IMR-90 (cell line): ENCODE results near the gene NCOA3. TPM values are rescaled to one million over a fixed set of nuclear protein-coding genes. Genes with fewer than 3 reads are reported as not detected.

Experiments used
- ATAC-seq: fragments of 200-7000 bp; cut with Tn5 transposase; 2 replicates; pipeline ENCODE4 v1.9.1; 2020; ENCODE audit warnings: low read depth, mild to moderate bottlenecking, moderate library complexity
- BruUV-seq: library from RNA; stranded (reverse); fragments of 400-500 nt; replicated peaks from 2 replicates; lab custom pipeline; 2021; lab: Mats Ljungman, UMichigan
- CTCF ChIA-PET: fragments of 300-600 bp; formaldehyde crosslinking; extraction: SDS; loops from one replicate; lab custom pipeline; 2021; ENCODE audit warnings: antibody characterized with exemption; lab: Yijun Ruan, JAX
- POLR2A ChIA-PET: fragments of 300-600 bp; sonication (Branson Sonifier 250); formaldehyde crosslinking; loops from one replicate; lab custom pipeline; 2022; ENCODE audit warnings: antibody characterized with exemption; ENCODE audit not compliant: unreplicated experiment; lab: Charles Lee
- DNase-seq: peaks from one replicate; pipeline ENCODE4 v3.0.0; 2013
- H2AFZ ChIP-seq: replicated peaks from 2 replicates; pipeline ENCODE3; 2013; ENCODE audit warnings: low read length, mild to moderate bottlenecking; ENCODE audit not compliant: poor library complexity
- H2AK5ac ChIP-seq: 2 replicates; pipeline ENCODE4 v1.6.1; 2013; ENCODE audit warnings: low read depth, low read length, inconsistent platforms
- H2AK9ac ChIP-seq: replicated peaks from 2 replicates; pipeline ENCODE3; 2013; ENCODE audit warnings: mild to moderate bottlenecking, low read depth, low read length, moderate library complexity; ENCODE audit not compliant: poor library complexity
- H2BK120ac ChIP-seq: 2 replicates; pipeline ENCODE4 v1.6.1; 2013; ENCODE audit warnings: low read depth, low read length, inconsistent platforms
- H2BK15ac ChIP-seq: 3 replicates; pipeline ENCODE4 v1.6.1; 2013; ENCODE audit warnings: low read depth, low read length, inconsistent platforms
- H2BK20ac ChIP-seq: 2 replicates; pipeline ENCODE4 v1.6.1; 2013; ENCODE audit warnings: low read depth, mild to moderate bottlenecking, inconsistent platforms, low read length, moderate library complexity
- H2BK5ac ChIP-seq: 2 replicates; pipeline ENCODE4 v1.6.1; 2013; ENCODE audit warnings: mild to moderate bottlenecking, low read depth, low read length, inconsistent platforms; ENCODE audit not compliant: poor library complexity, severe bottlenecking
- H3K14ac ChIP-seq: replicated peaks from 2 replicates; pipeline ENCODE4 v1.6.1; 2013; ENCODE audit warnings: low read depth, low read length, inconsistent platforms
- H3K18ac ChIP-seq: 2 replicates; pipeline ENCODE4 v1.6.1; 2013; ENCODE audit warnings: low read depth, low read length, control low read depth
- H3K23ac ChIP-seq: 2 replicates; pipeline ENCODE4 v1.6.1; 2013; ENCODE audit warnings: low read depth, low read length, inconsistent platforms
- H3K27ac ChIP-seq: 2 replicates; pipeline ENCODE4 v1.5.1; 2013; ENCODE audit warnings: mild to moderate bottlenecking, control low read depth, low read length; ENCODE audit not compliant: insufficient read depth
- H3K27me3 ChIP-seq: 2 replicates; pipeline ENCODE4 v1.6.1; 2013; ENCODE audit warnings: low read length; ENCODE audit not compliant: control insufficient read depth, insufficient read depth
- H3K36me3 ChIP-seq: 2 replicates; pipeline ENCODE4 v1.6.1; 2013; ENCODE audit warnings: low read length, mixed read lengths; ENCODE audit not compliant: control insufficient read depth, insufficient read depth
- H3K4ac ChIP-seq: 2 replicates; pipeline ENCODE4 v1.6.1; 2013; ENCODE audit warnings: low read depth, low read length, inconsistent platforms
- H3K4me1 ChIP-seq: 2 replicates; pipeline ENCODE4 v1.6.1; 2013; ENCODE audit warnings: low read length, mixed read lengths; ENCODE audit not compliant: control insufficient read depth, insufficient read depth
- H3K4me2 ChIP-seq: 2 replicates; pipeline ENCODE4 v1.6.1; 2013; ENCODE audit warnings: low read depth, mild to moderate bottlenecking, control low read depth, low read length, moderate library complexity
- H3K4me3 ChIP-seq: 2 replicates; pipeline ENCODE4 v1.5.1; 2013; ENCODE audit warnings: low read depth, mild to moderate bottlenecking, control low read depth, low read length, moderate library complexity; ENCODE audit not compliant: insufficient read depth
- H3K56ac ChIP-seq: 2 replicates; pipeline ENCODE4 v1.6.1; 2013; ENCODE audit warnings: low read length, inconsistent platforms; ENCODE audit not compliant: insufficient read depth; ENCODE audit errors: extremely low read depth
- H3K79me1 ChIP-seq, 2 experiments: 2 replicates each; pipeline ENCODE4 v1.6.1; 2013; ENCODE audit warnings: low read length in 2 of 2, inconsistent platforms in 1 of 2, low read depth in 1 of 2
- H3K9ac ChIP-seq: 2 replicates; pipeline ENCODE4 v1.6.1; 2013; ENCODE audit warnings: low read depth, low read length, control low read depth
- H3K9me1 ChIP-seq: 2 replicates; pipeline ENCODE4 v1.6.1; 2013; ENCODE audit warnings: low read length, inconsistent platforms; ENCODE audit not compliant: insufficient read depth
- H3K9me3 ChIP-seq: 2 replicates; pipeline ENCODE4 v1.6.1; 2013; ENCODE audit warnings: low read length; ENCODE audit not compliant: control insufficient read depth, insufficient read depth
- H4K20me1 ChIP-seq: 2 replicates; pipeline ENCODE4 v1.6.1; 2013; ENCODE audit warnings: low read length, inconsistent platforms; ENCODE audit not compliant: insufficient read depth
- H4K5ac ChIP-seq: 2 replicates; pipeline ENCODE4 v1.6.1; 2013; ENCODE audit warnings: mild to moderate bottlenecking, low read depth, low read length, control low read depth
- H4K8ac ChIP-seq, 2 experiments: 2 replicates each; pipeline ENCODE4 v1.6.1; 2013; ENCODE audit warnings: low read depth in 2 of 2, low read length in 2 of 2, control low read depth in 1 of 2, inconsistent platforms in 1 of 2
- H4K91ac ChIP-seq: 2 replicates; pipeline ENCODE4 v1.6.1; 2013; ENCODE audit warnings: low read depth, low read length, inconsistent platforms; ENCODE audit not compliant: insufficient read depth
- BHLHE40 ChIP-seq: fragments of 150-350 bp; IDR thresholded peaks from 2 replicates; pipeline ENCODE4 v1.6.1; 2016; ENCODE audit warnings: mild to moderate bottlenecking, low read depth, low read length
- CEBPB ChIP-seq: IDR thresholded peaks from 2 replicates; pipeline ENCODE4 v1.6.1; 2012; ENCODE audit warnings: low read depth, low read length, improper control_type of control experiment
- CHD1 ChIP-seq: IDR thresholded peaks from 2 replicates; pipeline ENCODE4 v1.6.1; 2012; ENCODE audit warnings: low read depth, low read length, improper control_type of control experiment
- CTCF ChIP-seq: conservative IDR thresholded peaks from 2 replicates; pipeline ENCODE4 v1.5.1; 2012; ENCODE audit warnings: mild to moderate bottlenecking, low read depth, low read length, improper control_type of control experiment
- ELK1 ChIP-seq: fragments of 150-350 bp; IDR thresholded peaks from 2 replicates; pipeline ENCODE4 v1.6.1; 2016; ENCODE audit warnings: low read depth, mild to moderate bottlenecking, low read length, moderate library complexity, borderline replicate concordance
- FOS ChIP-seq: fragments of 150-350 bp; IDR thresholded peaks from 2 replicates; pipeline ENCODE4 v1.6.1; 2016; ENCODE audit warnings: low read depth, low read length
- MAFK ChIP-seq: IDR thresholded peaks from 2 replicates; pipeline ENCODE4 v1.6.1; 2012; ENCODE audit warnings: low read depth, low read length, improper control_type of control experiment
- MAZ ChIP-seq: IDR thresholded peaks from 2 replicates; pipeline ENCODE4 v1.6.1; 2012; ENCODE audit warnings: low read depth, mild to moderate bottlenecking, low read length, improper control_type of control experiment, moderate library complexity, borderline replicate concordance
- MXI1 ChIP-seq: IDR thresholded peaks from 2 replicates; pipeline ENCODE4 v1.6.1; 2012; ENCODE audit warnings: low read depth, mild to moderate bottlenecking, low read length, moderate library complexity, borderline replicate concordance
- NFE2L2 ChIP-seq: fragments of 150-350 bp; IDR thresholded peaks from 2 replicates; pipeline ENCODE4 v1.6.1; 2016; ENCODE audit warnings: low read depth, mild to moderate bottlenecking, low read length
- POLR2A ChIP-seq: IDR thresholded peaks from 2 replicates; pipeline ENCODE4 v1.6.1; 2012; ENCODE audit warnings: mild to moderate bottlenecking, low read depth, low read length
- RAD21 ChIP-seq: IDR thresholded peaks from 2 replicates; pipeline ENCODE4 v1.6.1; 2012; ENCODE audit warnings: low read length, improper control_type of control experiment
- RCOR1 ChIP-seq: IDR thresholded peaks from 2 replicates; pipeline ENCODE4 v1.6.1; 2012; ENCODE audit warnings: mild to moderate bottlenecking, low read length, improper control_type of control experiment; ENCODE audit not compliant: insufficient replicate concordance
- RFX5 ChIP-seq: IDR thresholded peaks from 2 replicates; pipeline ENCODE4 v1.8.0; 2012; ENCODE audit warnings: low read depth, mild to moderate bottlenecking, low read length, moderate library complexity
- SMC3 ChIP-seq: fragments of 150-350 bp; IDR thresholded peaks from 2 replicates; pipeline ENCODE4 v1.6.1; 2016; ENCODE audit warnings: low read depth, mild to moderate bottlenecking, antibody characterized with exemption, low read length, moderate library complexity
- USF2 ChIP-seq: fragments of 150-350 bp; IDR thresholded peaks from 2 replicates; pipeline ENCODE4 v1.6.1; 2017; ENCODE audit warnings: mild to moderate bottlenecking, antibody characterized with exemption, low read length, low read depth
- WGBS, 2 experiments: methylation state at CpG; one replicate each; pipeline versions ENCODE4 v1.1.5 to v1.1.7; 2013; ENCODE audit warnings: missing lambda C conversion rate in 2 of 2; ENCODE audit not compliant: insufficient read length in 1 of 2; ENCODE audit errors: extremely low coverage in 2 of 2; 5-methylcytosine and 5-hydroxymethylcytosine counted together
- dilution Hi-C: fragments of 300-500 bp; cut with HindIII; formaldehyde crosslinking; loops from one replicate; pipeline ENCODE4 v1.14.3; 2018; ENCODE audit warnings: low sequenced_read_pairs; ENCODE audit not compliant: unreplicated experiment
- in situ Hi-C: fragments of 300-500 bp; cut with MboI; formaldehyde crosslinking; loops from 3 replicates; pipeline ENCODE4 v1.14.3; 2019; ENCODE audit warnings: low sequenced_read_pairs, inconsistent platforms, mixed read lengths
- intact Hi-C: fragments of 100-400 bp; cut with micrococcal nuclease; formaldehyde crosslinking; loops from 2 replicates; pipeline ENCODE4 v1.10.0; 2022
- polyA plus RNA-seq, 3 experiments: library from polyadenylated mRNA; depleted of rRNA; stranded (reverse); fragments of >200 nt; gene quantifications; 2 replicates each; pipeline ENCODE4 v1.2.3, GENCODE V29; 2012; ENCODE audit warnings: low replicate concordance in 1 of 3
- total RNA-seq: library from RNA; depleted of rRNA; stranded (reverse); fragments of >200 nt; gene quantifications from 2 replicates; pipeline ENCODE4 v1.2.3, GENCODE V29; 2012

NCOA3 gene
- total and polyA plus RNA-seq, 2 of the 4 experiments (the other 2 are of a cell fraction) = 8.8 to 29.0 TPM

GRCh38 chr20:47561180-47561579, 59.5 kb downstream of the NCOA3 start:
- peak; percentile 56 for ATAC-seq
- no peak overlapping the region for H2BK20ac ChIP-seq
- peaks cover 31% of the 10 kb centered on the region; the same call in 1 of the 2 replicates for H4K20me1 ChIP-seq

More at GRCh38 chr20:47561180-47561579, 59.5 kb downstream of the NCOA3 start:
- H2AK9ac ChIP-seq = no peak overlapping the region
- H2BK120ac ChIP-seq = no peak overlapping the region
- no peak overlapping the region for H3K4me3 ChIP-seq
- no peak overlapping the region for H2AK5ac ChIP-seq
- H4K8ac ChIP-seq = no peak overlapping the region
- H2BK5ac ChIP-seq = no peak overlapping the region
- H3K27ac ChIP-seq = no peak overlapping the region
- POLR2A ChIA-PET = interaction anchor here (0.6 kb wide), 1 partner anchor 58 kb away, joined by 3 read pairs; no protein-coding TSS in a partner anchor
- CTCF ChIA-PET = interaction anchor here (0.6 to 0.9 kb wide), 4 partner anchors 11 to 807 kb away, joined by 3 to 4 read pairs (median 3); no protein-coding TSS in a partner anchor
- dilution Hi-C loops (no loop called here), in situ Hi-C loops (no loop called here), intact Hi-C loops (no loop called here)
- H2BK15ac ChIP-seq = no peak overlapping the region
- H3K9me3 ChIP-seq = no peaks in the 10 kb centered on the region
- H3K56ac ChIP-seq = no peak overlapping the region
- no peaks in the 10 kb centered on the region for H3K36me3 ChIP-seq
- H4K5ac ChIP-seq = no peak overlapping the region
- no peak overlapping the region for H2AFZ ChIP-seq
- DNase-seq = peak; percentile 56
- H3K4me1 ChIP-seq = peaks cover 14% of the 10 kb centered on the region
- no peaks in the 10 kb centered on the region for H3K27me3 ChIP-seq
- no TSS peak for BruUV-seq
- 60% methylated on average over 1 of the region's 3 CpGs; no CpG with 5 or more reads in 1 of the 2 experiments for WGBS, 2 experiments
- H3K4ac ChIP-seq = no peak overlapping the region
- no peak overlapping the region for H3K4me2 ChIP-seq
- H3K9ac ChIP-seq = no peak overlapping the region
- H3K18ac ChIP-seq = no peak overlapping the region
- H3K9me1 ChIP-seq = peaks cover 4% of the 10 kb centered on the region; the same call in 1 of the 2 replicates
- H3K23ac ChIP-seq = no peak overlapping the region
- no peak overlapping the region for H3K14ac ChIP-seq
- no peak overlapping the region for H4K91ac ChIP-seq
- TF ChIP-seq ELK1 = no peak
- no peak for TF ChIP-seq MXI1
- no peak for TF ChIP-seq MAZ
- no peak for TF ChIP-seq CHD1
- no peak for TF ChIP-seq POLR2A
- TF ChIP-seq BHLHE40 = no peak
- no peak for TF ChIP-seq RAD21
- no peak for TF ChIP-seq SMC3
- no peak for TF ChIP-seq MAFK
- no peak for TF ChIP-seq FOS
- no peak for TF ChIP-seq CEBPB
- TF ChIP-seq CTCF = no peak
- TF ChIP-seq USF2 = no peak
- no peak for TF ChIP-seq RFX5
- no peak for TF ChIP-seq NFE2L2
- TF ChIP-seq RCOR1 = no peak
- peaks cover 29 to 72% of the 10 kb centered on the region in 2 experiments for H3K79me1 ChIP-seq
